ENCODE data around the gene PGBD5.
"Not testable (repeated sequence)": the region's sequence is repeated elsewhere in the genome, so short reads cannot be mapped to it uniquely, and the experiment has no call there.

PGBD5 gene

GRCh38 chr1:230426246-230427093, at the start of gene PGBD5:
Gene PGBD5, minus strand, starts transcription at chr1:230426332. Its CDS starts 404 bp downstream, at chr1:230425928.
- no peak for TF ChIP-seq CTCF (IDR thresholded peaks at IDR 0.05; ENCODE audit: control insufficient read depth, insufficient read depth, low read depth, low read length, missing control alignments)
- DNase-seq (ENCODE audit: low read depth): no peak
- peak within 1 kb of the TSS; percentile 40 for H3K4me3 ChIP-seq (ENCODE audit: control insufficient read depth, low read depth, low read length)

- H3K4me3 ChIP-seq (ENCODE audit: control insufficient read depth, low read depth, low read length); DNase-seq (ENCODE audit: low read depth): not testable (repeated sequence)
Measured at GRCh38 chr1:230474924-230475323, 48.8 kb upstream of the PGBD5 start.

- not testable (repeated sequence) for DNase-seq (ENCODE audit: low read depth); H3K4me3 ChIP-seq (ENCODE audit: control insufficient read depth, low read depth, low read length)
Measured at GRCh38 chr1:230470750-230471149, 44.6 kb upstream of the PGBD5 start.

GRCh38 chr1:230469271-230469670, 43.1 kb upstream of the PGBD5 start:
- TF ChIP-seq CTCF (IDR thresholded peaks at IDR 0.05; ENCODE audit: control insufficient read depth, insufficient read depth, low read depth, low read length, missing control alignments): no peak
- no peak for DNase-seq (ENCODE audit: low read depth)
- H3K4me3 ChIP-seq (ENCODE audit: control insufficient read depth, low read depth, low read length): no peak overlapping the region

- H3K4me3 ChIP-seq (ENCODE audit: control insufficient read depth, low read depth, low read length): no peak overlapping the region
- TF ChIP-seq CTCF (IDR thresholded peaks at IDR 0.05; ENCODE audit: control insufficient read depth, insufficient read depth, low read depth, low read length, missing control alignments): no peak
- no peak for DNase-seq (ENCODE audit: low read depth)
Measured at GRCh38 chr1:230465691-230466090, 39.6 kb upstream of the PGBD5 start.

GRCh38 chr1:230464671-230465070, 38.5 kb upstream of the PGBD5 start:
- DNase-seq (ENCODE audit: low read depth): no peak
- TF ChIP-seq CTCF (IDR thresholded peaks at IDR 0.05; ENCODE audit: control insufficient read depth, insufficient read depth, low read depth, low read length, missing control alignments): no peak
- H3K4me3 ChIP-seq (ENCODE audit: control insufficient read depth, low read depth, low read length): no peak overlapping the region

- H3K4me3 ChIP-seq (ENCODE audit: control insufficient read depth, low read depth, low read length): no peak overlapping the region
- DNase-seq (ENCODE audit: low read depth): no peak
- no peak for TF ChIP-seq CTCF (IDR thresholded peaks at IDR 0.05; ENCODE audit: control insufficient read depth, insufficient read depth, low read depth, low read length, missing control alignments)
Measured at GRCh38 chr1:230463760-230464159, 37.6 kb upstream of the PGBD5 start.

DNA sequence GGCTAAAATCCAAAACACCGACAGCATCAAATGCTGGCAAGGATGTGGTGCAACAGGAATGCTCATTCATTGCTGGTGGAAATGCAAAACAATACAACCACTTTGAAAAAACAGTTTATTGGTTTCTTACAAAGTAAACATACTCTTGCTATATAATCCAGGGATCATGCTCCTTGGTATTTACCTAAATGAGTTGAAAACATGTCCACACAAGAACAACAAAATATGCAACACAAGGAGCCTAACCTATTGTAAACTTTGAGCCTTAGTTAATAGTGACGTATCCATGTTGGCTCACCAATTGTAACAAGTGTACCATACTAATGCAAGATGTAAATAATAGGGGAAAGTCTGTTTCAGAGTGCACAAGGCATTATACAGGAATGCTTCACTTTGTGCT, 37.2 kb upstream of the PGBD5 start:
- DNase-seq (ENCODE audit: low read depth): no peak
- no peak overlapping the region for H3K4me3 ChIP-seq (ENCODE audit: control insufficient read depth, low read depth, low read length)
- TF ChIP-seq CTCF (IDR thresholded peaks at IDR 0.05; ENCODE audit: control insufficient read depth, insufficient read depth, low read depth, low read length, missing control alignments): no peak

Measured in AG09309 (cell line).